ENCODE data around the gene ZDHHC8.

Gene ZDHHC8

GRCh38 chr22:20176421-20177085 is 44.9 kb downstream of the ZDHHC8 start:
- CTCF ChIA-PET: interaction anchor here (1.1 to 4.3 kb wide), 6 partner anchors 10 to 110 kb away, joined by 3 to 14 read pairs (median 7); no protein-coding TSS in a partner anchor
- POLR2A ChIA-PET: no interaction called here
- DNase-seq (ENCODE audit: low read depth, low spot score): no peak
- TF ChIP-seq CTCF (IDR thresholded peaks at IDR 0.05; ENCODE audit: insufficient read depth, low read length, missing control alignments): no peak
- no peak overlapping the region for H3K4me3 ChIP-seq (ENCODE audit: low read depth, low read length)

GRCh38 chr22:20177217-20177911 is 45.8 kb downstream of the ZDHHC8 start:
- no peak overlapping the region for H3K4me3 ChIP-seq (ENCODE audit: low read depth, low read length)
- ChIA-PET CTCF (interaction anchor here (1.0 to 4.3 kb wide), 2 partner anchors 12 to 21 kb away, joined by 3 to 14 read pairs; no protein-coding TSS in a partner anchor), POLR2A (no interaction called here)
- no peak for TF ChIP-seq CTCF (IDR thresholded peaks at IDR 0.05; ENCODE audit: insufficient read depth, low read length, missing control alignments)
- no peak for DNase-seq (ENCODE audit: low read depth, low spot score)

GRCh38 chr22:20178075-20178914 is 46.7 kb downstream of the ZDHHC8 start:
- CTCF ChIA-PET: interaction anchor here (1.0 to 4.3 kb wide), 2 partner anchors 11 to 21 kb away, joined by 3 to 14 read pairs; no protein-coding TSS in a partner anchor
- no peak for TF ChIP-seq CTCF (IDR thresholded peaks at IDR 0.05; ENCODE audit: insufficient read depth, low read length, missing control alignments)
- POLR2A ChIA-PET: no interaction called here
- no peak overlapping the region for H3K4me3 ChIP-seq (ENCODE audit: low read depth, low read length)
- DNase-seq (ENCODE audit: low read depth, low spot score): no peak

- TF ChIP-seq CTCF (IDR thresholded peaks at IDR 0.05; ENCODE audit: insufficient read depth, low read length, missing control alignments): no peak
- POLR2A ChIA-PET: no interaction called here
- CTCF ChIA-PET: no interaction called here
- no peak overlapping the region for H3K4me3 ChIP-seq (ENCODE audit: low read depth, low read length)
- no peak for DNase-seq (ENCODE audit: low read depth, low spot score)
Observed at GRCh38 chr22:20178915-20179227, 47.3 kb downstream of the ZDHHC8 start.

- TF ChIP-seq CTCF (IDR thresholded peaks at IDR 0.05; ENCODE audit: insufficient read depth, low read length, missing control alignments): no peak
- POLR2A ChIA-PET: no interaction called here
- no peak overlapping the region for H3K4me3 ChIP-seq (ENCODE audit: low read depth, low read length)
- CTCF ChIA-PET: no interaction called here
- no peak for DNase-seq (ENCODE audit: low read depth, low spot score)
Observed at GRCh38 chr22:20179455-20180244, 48.0 kb downstream of the ZDHHC8 start.
